G401 (cell line): ENCODE results near the gene FARP1. TPM values are rescaled to one million over a fixed set of nuclear protein-coding genes. Genes with fewer than 3 reads are reported as not detected.

ENCODE experiments used
- DNase-seq: peaks from one replicate; pipeline ENCODE4 v3.0.0-alpha.2; 2015; ENCODE audit warnings: low spot score
- in situ Hi-C: cut with HindIII; loops from 2 replicates; pipeline ENCODE4 v1.10.0; 2016; ENCODE audit warnings: low sequenced_read_pairs, mixed read lengths
- total RNA-seq: library from RNA; depleted of rRNA; stranded (reverse); fragments of >200 nt; shearing (Covaris generic); gene quantifications from 2 replicates; pipeline ENCODE4 v1.2.3, GENCODE V29; 2014

FARP1 gene
- total RNA-seq, 1 experiment from 2014 or later, result 50.3 TPM

DNA sequence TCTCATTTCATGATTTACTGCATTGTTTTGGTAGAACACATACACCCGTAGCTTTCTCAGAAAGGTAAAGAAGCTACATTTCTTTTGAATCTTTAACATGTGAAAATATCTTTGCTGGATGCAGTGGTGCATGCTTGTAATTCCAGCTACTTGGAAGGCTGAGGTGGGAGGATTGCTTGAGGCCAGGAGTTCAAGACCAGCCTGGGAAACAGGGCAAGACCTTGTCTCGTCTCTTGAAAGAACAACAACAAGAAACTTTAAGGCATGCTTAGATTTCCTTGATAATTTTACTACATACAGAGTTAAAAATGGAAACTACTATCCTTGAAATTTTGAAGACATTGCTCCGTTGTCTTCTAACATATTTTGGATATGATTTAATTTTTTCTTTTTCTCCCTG is 26.4 kb downstream of the FARP1 start:
- in situ Hi-C loops, result no loop called here
- no peak for DNase-seq

- in situ Hi-C loops, result no loop called here
- peak; percentile 76 for DNase-seq
Measured at GRCh38 chr13:98171900-98172589, 29.2 kb downstream of the FARP1 start.

GRCh38 chr13:98172590-98173422 is 29.9 kb downstream of the FARP1 start:
- in situ Hi-C loops, result no loop called here
- peak; percentile 72 for DNase-seq

DNA sequence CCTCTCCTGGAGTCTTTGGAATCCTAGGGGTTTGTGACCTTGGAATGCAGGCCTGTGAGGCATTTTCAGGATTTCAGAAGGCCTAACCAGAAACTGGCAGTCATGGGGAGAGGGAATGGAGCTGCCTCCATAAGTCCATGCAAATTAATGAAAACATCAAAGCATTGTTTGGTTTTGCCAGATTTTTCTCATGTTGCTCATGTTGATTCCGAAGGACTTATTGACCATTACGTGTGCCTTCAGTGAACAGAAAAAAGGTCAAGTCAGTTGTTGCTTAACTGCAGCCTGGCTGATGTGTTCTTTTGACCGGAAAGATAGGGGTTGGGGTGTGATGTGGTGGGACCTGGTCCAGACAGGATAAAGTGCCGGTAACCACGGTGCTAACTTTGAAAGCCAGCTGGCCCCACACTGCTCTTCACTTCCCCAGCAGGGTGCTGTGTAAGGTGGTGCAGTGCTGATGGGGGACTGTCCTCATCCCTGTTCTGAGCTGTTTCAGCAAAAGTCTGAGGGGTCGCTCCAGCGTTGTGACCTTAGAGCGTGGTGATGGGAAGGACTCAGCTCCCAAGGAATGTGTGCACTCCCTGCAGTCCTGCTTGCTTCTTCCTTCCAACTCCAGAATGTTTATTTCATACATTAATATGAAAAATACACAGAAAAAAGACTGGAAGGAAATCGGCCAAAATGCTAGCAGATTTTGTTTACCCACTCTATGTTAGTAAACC is 30.7 kb downstream of the FARP1 start:
- in situ Hi-C loops, result no loop called here
- peak; percentile 38 for DNase-seq

DNA sequence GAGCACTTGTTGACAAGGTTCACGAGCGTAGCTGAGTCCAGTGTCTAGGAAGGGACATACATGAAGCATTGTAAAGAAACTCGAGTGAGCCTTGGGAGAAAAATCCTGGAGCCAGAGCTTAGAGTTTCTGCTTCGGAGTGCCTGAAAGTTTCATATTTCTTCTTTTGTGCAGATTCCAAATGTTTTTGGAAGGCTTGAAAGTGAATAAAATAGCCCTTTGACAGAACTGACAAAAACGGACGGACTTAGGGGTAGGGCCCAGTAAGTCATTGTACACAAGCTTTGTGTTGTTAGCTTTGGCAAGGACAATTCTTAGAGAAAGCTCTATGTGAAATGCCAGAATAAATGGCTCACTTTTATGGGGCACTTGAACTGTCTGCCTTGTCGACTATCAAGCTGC is 31.4 kb downstream of the FARP1 start:
- no peak for DNase-seq
- in situ Hi-C loops, result no loop called here

- in situ Hi-C loops, result no loop called here
- DNase-seq, result no peak
Measured at GRCh38 chr13:98175043-98175442, 32.1 kb downstream of the FARP1 start.

- DNase-seq, result no peak
Measured at GRCh38 chr13:98175823-98176222, 32.9 kb downstream of the FARP1 start.

GRCh38 chr13:98176777-98177608 is 34.1 kb downstream of the FARP1 start, which contains the start of gene RNF113B:
Gene RNF113B, minus strand, starts transcription at chr13:98177269. Its CDS starts 33 bp downstream, at chr13:98177236.
- no peak for DNase-seq
- in situ Hi-C loops, result no loop called here

More at GRCh38 chr13:98175823-98176222, 32.9 kb downstream of the FARP1 start:
- in situ Hi-C loops, result no loop called here

DNA sequence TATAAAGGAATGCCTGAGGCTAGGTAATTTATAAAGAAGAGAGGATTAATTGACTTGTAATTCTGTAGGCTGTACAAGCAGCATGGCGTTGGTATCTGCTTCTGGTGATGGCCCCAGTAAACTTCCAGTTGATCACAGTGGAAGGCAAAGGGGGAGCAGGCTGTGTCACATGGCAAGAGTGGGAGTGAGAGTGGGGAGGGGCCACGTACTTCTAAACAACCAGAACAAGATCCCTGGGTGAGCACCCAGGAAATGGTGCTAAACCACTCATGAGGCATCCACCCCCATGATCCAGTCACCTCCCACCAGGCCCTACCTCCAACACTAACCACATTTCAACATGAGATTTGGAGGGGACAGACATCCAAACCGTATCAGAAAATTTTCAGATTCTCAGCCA is 37.2 kb downstream of the FARP1 start:
- in situ Hi-C loops, result no loop called here
- DNase-seq, result no peak

DNA sequence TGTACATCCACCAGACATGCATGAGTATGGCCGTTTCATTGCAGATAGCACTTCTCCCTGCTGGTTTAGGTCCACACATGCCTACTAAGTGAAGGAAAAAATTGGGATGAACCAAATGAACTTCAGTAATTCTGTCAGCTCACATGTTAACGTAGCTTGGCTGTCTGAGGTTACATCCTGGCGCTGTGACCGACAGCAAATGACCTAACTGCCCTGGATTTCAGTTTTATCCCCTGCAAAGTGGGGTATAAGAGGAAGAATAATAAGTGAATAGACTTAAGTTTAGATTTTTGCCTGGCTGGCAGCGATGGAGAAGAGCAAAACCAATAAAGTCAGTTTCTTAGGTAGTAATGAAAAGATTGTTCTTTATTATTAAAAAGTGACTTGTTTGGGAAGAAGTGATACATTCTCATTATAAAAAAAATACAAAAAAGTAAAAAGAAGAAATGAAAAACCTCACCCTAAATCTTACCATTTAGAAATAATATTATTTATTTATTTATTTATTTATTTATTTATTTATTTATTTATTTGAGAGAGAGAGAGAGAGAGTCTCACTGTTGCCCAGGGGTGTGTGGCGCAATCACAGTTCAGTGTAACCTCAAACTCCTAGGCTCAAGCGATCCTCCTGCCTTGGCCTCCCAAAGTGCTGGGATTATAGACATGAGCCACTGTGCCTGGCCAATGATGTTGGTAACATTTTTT is 38.4 kb downstream of the FARP1 start:
- in situ Hi-C loops, result no loop called here
- DNase-seq, result no peak

- DNase-seq, result no peak
- in situ Hi-C loops, result no loop called here
Measured at GRCh38 chr13:98182153-98182552, 39.3 kb downstream of the FARP1 start.

DNA sequence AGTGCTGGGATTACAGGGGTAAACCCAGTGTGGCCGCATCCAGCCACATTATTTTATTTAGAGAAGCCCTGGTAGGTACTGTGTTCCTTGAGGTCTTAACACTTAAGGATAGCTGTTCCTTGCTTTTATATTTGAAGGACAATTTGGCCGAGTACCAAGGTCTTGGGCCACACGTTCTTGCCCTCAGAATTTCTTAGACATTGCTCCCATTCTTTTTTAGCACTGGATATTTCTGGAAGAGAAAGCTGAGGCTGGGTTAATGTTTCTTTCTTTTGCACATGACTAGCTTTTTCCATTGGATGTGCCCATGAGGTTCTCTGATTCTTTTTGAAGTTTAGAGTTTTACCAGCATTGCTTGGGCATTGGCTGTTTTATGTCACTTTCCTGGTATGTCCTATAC is 39.7 kb downstream of the FARP1 start:
- no peak for DNase-seq
- in situ Hi-C loops, result no loop called here

GRCh38 chr13:98184792-98185191 is 41.9 kb downstream of the FARP1 start:
- in situ Hi-C loops, result no loop called here
- DNase-seq, result no peak

GRCh38 chr13:98187155-98187964 is 44.5 kb downstream of the FARP1 start:
- in situ Hi-C loops, result no loop called here
- no peak for DNase-seq

DNA sequence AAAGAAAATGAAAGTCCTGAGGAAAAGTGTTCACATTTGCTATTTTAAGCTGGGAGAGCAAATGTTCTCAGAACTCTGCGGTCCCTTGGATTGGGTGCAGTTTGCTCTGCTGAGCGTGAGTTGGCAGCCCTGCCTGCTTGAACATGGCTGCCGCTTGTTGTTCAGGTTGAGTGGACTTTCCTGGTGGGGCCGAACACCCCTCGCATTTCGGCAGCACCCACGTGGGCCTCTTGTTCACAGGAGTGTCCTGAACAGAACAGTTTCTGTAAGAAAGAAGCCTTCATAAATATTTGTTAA is 45.0 kb downstream of the FARP1 start:
- in situ Hi-C loops, result no loop called here
- no peak for DNase-seq

DNA sequence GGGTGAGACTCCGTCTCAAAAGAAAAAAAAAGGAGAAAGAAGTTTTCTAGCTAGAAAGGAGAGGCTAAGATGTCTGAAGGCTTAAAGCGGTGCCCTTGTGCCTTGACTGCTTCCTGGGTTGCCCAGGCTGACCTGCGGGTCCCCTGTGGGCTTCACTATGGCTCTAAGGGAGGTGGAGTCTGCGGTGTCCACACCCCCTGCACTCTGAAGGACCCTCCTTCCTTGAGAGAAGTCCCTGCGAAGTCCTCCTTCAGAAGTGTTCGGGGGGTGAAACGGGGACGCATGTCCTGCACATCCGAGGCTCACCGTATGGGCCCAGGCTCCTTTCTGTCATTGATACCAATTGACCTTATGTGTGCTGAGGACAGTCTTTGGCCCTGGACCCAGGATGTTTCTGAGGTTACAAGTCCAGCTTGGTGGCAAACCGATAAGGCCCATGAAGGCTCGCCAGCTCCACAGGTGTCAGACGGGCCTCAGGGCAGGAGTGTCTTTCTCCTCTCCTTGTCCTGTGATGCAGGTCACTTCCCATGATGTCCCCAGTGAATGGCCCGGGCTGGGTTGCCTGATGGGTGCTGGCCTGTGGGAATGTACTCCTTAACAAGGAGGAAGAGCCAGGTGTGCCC is 45.8 kb downstream of the FARP1 start:
- DNase-seq, result no peak
- in situ Hi-C loops, result no loop called here

GRCh38 chr13:98189841-98190505 is 47.1 kb downstream of the FARP1 start:
- no peak for DNase-seq
- in situ Hi-C loops, result no loop called here
